Lower leg skin (tissue), 4 donors: Measurements from ENCODE around the gene RAD51B. TPM values are rescaled to one million over a fixed set of nuclear protein-coding genes. Genes with fewer than 3 reads are reported as not detected.

ENCODE experiments used
- DNase-seq, 2 donors: peaks; one replicate each; pipeline ENCODE4 v3.0.0-alpha.2; 2019; ENCODE audit warnings: low spot score in 2 of 2
- H3K4me3 ChIP-seq: fragments of 200-600 bp; sonication (generic); 2 replicates; pipeline ENCODE4 v1.5.1; 2017; ENCODE audit warnings: mild to moderate bottlenecking, low read depth; ENCODE audit not compliant: poor library complexity, severe bottlenecking
- POLR2A ChIP-seq, 2 donors: fragments of 450-650 bp; IDR thresholded peaks; one replicate each; pipeline ENCODE4 v1.6.1; 2016 to 2017; ENCODE audit warnings: antibody characterized with exemption in 2 of 2, mild to moderate bottlenecking in 1 of 2, moderate library complexity in 1 of 2
- WGBS, 2 donors: methylation state at CpG; one replicate each; pipeline ENCODE4 v1.1.5; 2018; 5-methylcytosine and 5-hydroxymethylcytosine counted together
- intact Hi-C: fragments of 100-400 bp; cut with DNase I; formaldehyde crosslinking; loops from one replicate; pipeline ENCODE4 v1.15.0; 2023; ENCODE audit warnings: low total_unique reads
- total RNA-seq, 4 donors: library from RNA; depleted of rRNA; stranded (reverse); fragments of >200 nt; gene quantifications; one replicate each; pipeline ENCODE4 v1.1.0, GENCODE V29; 2016
- TF ChIP-seq, protein P1 (sequence below), 3 donors: fragments of 450-650 bp; IDR thresholded peaks; one replicate each; pipeline ENCODE4 v1.5.1; 2016; ENCODE audit warnings: antibody characterized with exemption in 3 of 3, mild to moderate bottlenecking in 3 of 3, moderate library complexity in 2 of 3

Gene RAD51B
- total RNA-seq, 4 donors from 2014 or later, result 6.1 to 27.2 (median 13.6) TPM

DNA sequence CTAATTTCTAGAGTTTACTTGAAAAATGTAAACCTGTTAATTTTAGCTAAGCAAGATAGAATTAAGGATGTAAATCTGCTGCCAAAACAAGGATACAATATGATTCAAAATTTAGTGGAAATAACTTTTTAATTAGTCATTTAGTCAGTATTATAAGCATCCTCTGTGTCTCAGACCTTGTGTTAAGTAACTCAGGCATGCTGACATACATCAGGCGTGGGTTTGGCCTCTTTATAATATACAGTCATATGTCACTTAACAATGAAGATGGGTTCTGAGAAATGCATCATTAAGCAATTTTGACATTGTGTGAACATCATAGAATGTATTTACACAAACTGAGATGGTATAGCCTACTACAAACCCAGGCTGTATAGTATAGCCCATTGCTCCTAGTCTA lies 586.4 kb downstream of the RAD51B start:
- TF ChIP-seq, protein P1, sequence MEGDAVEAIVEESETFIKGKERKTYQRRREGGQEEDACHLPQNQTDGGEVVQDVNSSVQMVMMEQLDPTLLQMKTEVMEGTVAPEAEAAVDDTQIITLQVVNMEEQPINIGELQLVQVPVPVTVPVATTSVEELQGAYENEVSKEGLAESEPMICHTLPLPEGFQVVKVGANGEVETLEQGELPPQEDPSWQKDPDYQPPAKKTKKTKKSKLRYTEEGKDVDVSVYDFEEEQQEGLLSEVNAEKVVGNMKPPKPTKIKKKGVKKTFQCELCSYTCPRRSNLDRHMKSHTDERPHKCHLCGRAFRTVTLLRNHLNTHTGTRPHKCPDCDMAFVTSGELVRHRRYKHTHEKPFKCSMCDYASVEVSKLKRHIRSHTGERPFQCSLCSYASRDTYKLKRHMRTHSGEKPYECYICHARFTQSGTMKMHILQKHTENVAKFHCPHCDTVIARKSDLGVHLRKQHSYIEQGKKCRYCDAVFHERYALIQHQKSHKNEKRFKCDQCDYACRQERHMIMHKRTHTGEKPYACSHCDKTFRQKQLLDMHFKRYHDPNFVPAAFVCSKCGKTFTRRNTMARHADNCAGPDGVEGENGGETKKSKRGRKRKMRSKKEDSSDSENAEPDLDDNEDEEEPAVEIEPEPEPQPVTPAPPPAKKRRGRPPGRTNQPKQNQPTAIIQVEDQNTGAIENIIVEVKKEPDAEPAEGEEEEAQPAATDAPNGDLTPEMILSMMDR (IDR thresholded peaks at IDR 0.05), result no peak
- TF ChIP-seq POLR2A (IDR thresholded peaks at IDR 0.05), result no peak
- no peak overlapping the region for H3K4me3 ChIP-seq
- WGBS, 2 donors, result 86 to 90% methylated on average over 1 of the region's 1 CpG
- DNase-seq, result no peak
- intact Hi-C loops, result no loop called here

DNA sequence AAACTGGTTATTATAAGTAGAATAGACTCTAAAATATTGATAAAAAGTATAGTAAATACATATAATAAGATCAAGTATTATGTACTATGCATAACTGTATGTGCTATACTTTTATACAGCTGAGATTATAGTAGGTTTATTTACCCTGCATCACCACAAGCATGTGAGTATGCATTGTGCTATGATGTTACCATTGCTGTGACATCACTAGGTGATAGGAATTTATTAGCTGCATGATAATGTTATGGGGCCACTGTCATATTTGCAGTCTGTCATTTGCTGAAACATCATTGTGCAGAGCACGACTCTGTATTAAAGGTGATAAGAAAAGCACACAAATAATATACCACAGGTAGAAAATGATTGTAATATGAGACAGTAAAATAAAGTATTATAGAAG lies 587.7 kb downstream of the RAD51B start:
- intact Hi-C loops, result no loop called here
- DNase-seq, result no peak
- no peak for TF ChIP-seq POLR2A (IDR thresholded peaks at IDR 0.05)
- TF ChIP-seq, protein P1 (IDR thresholded peaks at IDR 0.05), result no peak
- 90 to 93% methylated on average over 1 of the region's 1 CpG for whole genome bisulfite sequencing, 2 donors
- no peak overlapping the region for H3K4me3 ChIP-seq

GRCh38 chr14:68407825-68408224 lies 588.2 kb downstream of the RAD51B start:
- TF ChIP-seq POLR2A (IDR thresholded peaks at IDR 0.05), result no peak
- TF ChIP-seq, protein P1 (IDR thresholded peaks at IDR 0.05), result no peak
- H3K4me3 ChIP-seq, result no peak overlapping the region
- intact Hi-C loops, result no loop called here
- 83 to 91% methylated on average over 1 of the region's 1 CpG for WGBS, 2 donors
- DNase-seq, result no peak

- intact Hi-C loops, result no loop called here
- TF ChIP-seq, protein P1 (IDR thresholded peaks at IDR 0.05), result no peak
- TF ChIP-seq POLR2A (IDR thresholded peaks at IDR 0.05), result no peak
- WGBS, 2 donors, result 92% methylated on average over 4 of the region's 4 CpGs
Measured at GRCh38 chr14:68408680-68409079, 589.1 kb downstream of the RAD51B start.

DNA sequence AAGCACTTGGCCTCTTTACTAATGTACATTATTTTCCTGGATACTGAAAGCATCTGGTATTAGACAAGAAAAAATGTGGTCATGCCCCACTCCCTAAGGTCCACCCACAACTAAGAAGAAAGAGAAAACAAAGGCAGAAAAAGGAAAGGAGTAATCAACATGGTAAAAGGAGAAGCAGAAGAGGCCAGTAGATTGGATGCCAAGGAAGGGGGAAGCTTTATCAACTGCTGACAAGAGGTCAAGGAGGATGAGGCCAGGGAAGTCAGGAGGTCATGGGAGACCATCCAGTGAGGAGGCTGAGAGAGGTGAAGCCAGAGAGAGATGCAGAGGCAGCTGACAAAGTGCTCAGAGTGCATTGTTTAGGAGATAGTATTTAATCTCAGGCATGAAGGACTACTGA lies 589.8 kb downstream of the RAD51B start:
- no peak overlapping the region for H3K4me3 ChIP-seq
- intact Hi-C loops, result no loop called here
- TF ChIP-seq, protein P1 (IDR thresholded peaks at IDR 0.05), result no peak
- no peak for TF ChIP-seq POLR2A (IDR thresholded peaks at IDR 0.05)
- DNase-seq, result no peak

More at GRCh38 chr14:68408680-68409079, 589.1 kb downstream of the RAD51B start:
- DNase-seq, result no peak
- no peak overlapping the region for H3K4me3 ChIP-seq
